WTC11 (cell line): ENCODE data around the gene KLHDC3. TPM values are rescaled to one million over a fixed set of nuclear protein-coding genes. Genes with fewer than 3 reads are reported as not detected.

Experiments
- ARID4B ChIP-seq: sonication (generic); formaldehyde crosslinking; IDR thresholded peaks from 2 replicates; pipeline ENCODE4 v1.8.0; 2023; ENCODE audit warnings: missing genetic modification reagents, mild to moderate bottlenecking, borderline replicate concordance
- ATF3 ChIP-seq: sonication (generic); formaldehyde crosslinking; conservative IDR thresholded peaks from 2 replicates; pipeline ENCODE4 v1.8.1; 2022; ENCODE audit warnings: mild to moderate bottlenecking, missing genetic modification reagents
- ATF6 ChIP-seq: sonication (generic); formaldehyde crosslinking; IDR thresholded peaks from 2 replicates; pipeline ENCODE4 v1.8.1; 2023; ENCODE audit warnings: mild to moderate bottlenecking, missing genetic modification reagents
- CREB1 ChIP-seq: sonication (generic); formaldehyde crosslinking; IDR thresholded peaks from 2 replicates; pipeline ENCODE4 v1.8.0; 2023; ENCODE audit warnings: mild to moderate bottlenecking, missing genetic modification reagents
- CREM ChIP-seq: sonication (generic); formaldehyde crosslinking; IDR thresholded peaks from 2 replicates; pipeline ENCODE4 v1.8.1; 2022; ENCODE audit warnings: mild to moderate bottlenecking, missing genetic modification reagents, moderate library complexity
- ELF4 ChIP-seq: sonication (generic); formaldehyde crosslinking; IDR thresholded peaks from 2 replicates; pipeline ENCODE4 v1.8.1; 2022; ENCODE audit warnings: low read depth, mild to moderate bottlenecking, moderate library complexity, missing genetic modification reagents
- ERG ChIP-seq: fragments of 250-450 bp; sonication (Bioruptor Pico); IDR thresholded peaks from 2 replicates; pipeline ENCODE4 v1.8.0; 2021; ENCODE audit warnings: mild to moderate bottlenecking
- FOXP1 ChIP-seq: sonication (generic); formaldehyde crosslinking; IDR thresholded peaks from 2 replicates; pipeline ENCODE4 v1.8.0; 2022; ENCODE audit warnings: missing genetic modification reagents, mild to moderate bottlenecking, moderate library complexity, borderline replicate concordance
- HMGXB4 ChIP-seq: sonication (generic); formaldehyde crosslinking; IDR thresholded peaks from 2 replicates; pipeline ENCODE4 v1.8.1; 2023; ENCODE audit warnings: mild to moderate bottlenecking, moderate library complexity, missing genetic modification reagents
- IRF1 ChIP-seq: sonication (generic); formaldehyde crosslinking; IDR thresholded peaks from 2 replicates; pipeline ENCODE4 v1.8.0; 2023; ENCODE audit warnings: missing genetic modification reagents
- IRF2 ChIP-seq: sonication (generic); formaldehyde crosslinking; IDR thresholded peaks from 2 replicates; pipeline ENCODE4 v1.8.0; 2022; ENCODE audit warnings: low read depth, missing genetic modification reagents, borderline replicate concordance
- JUN ChIP-seq: sonication (generic); formaldehyde crosslinking; IDR thresholded peaks from 2 replicates; pipeline ENCODE4 v1.8.0; 2023; ENCODE audit warnings: mild to moderate bottlenecking, missing genetic modification reagents
- MXD4 ChIP-seq: fragments of 250-450 bp; sonication (Bioruptor Pico); IDR thresholded peaks from 2 replicates; pipeline ENCODE4 v1.8.0; 2021; ENCODE audit warnings: mild to moderate bottlenecking, moderate library complexity, borderline replicate concordance
- MYBL2 ChIP-seq: sonication (generic); formaldehyde crosslinking; IDR thresholded peaks from 2 replicates; pipeline ENCODE4 v1.8.1; 2023; ENCODE audit warnings: mild to moderate bottlenecking, moderate library complexity, missing genetic modification reagents
- NFE2L1 ChIP-seq: sonication (generic); formaldehyde crosslinking; IDR thresholded peaks from 2 replicates; pipeline ENCODE4 v1.8.1; 2023; ENCODE audit warnings: missing genetic modification reagents
- NFYB ChIP-seq: sonication (generic); formaldehyde crosslinking; conservative IDR thresholded peaks from 2 replicates; pipeline ENCODE4 v1.8.0; 2022; ENCODE audit warnings: low read depth, missing genetic modification reagents
- NR2C2 ChIP-seq: sonication (generic); formaldehyde crosslinking; IDR thresholded peaks from 2 replicates; pipeline ENCODE4 v1.8.0; 2022; ENCODE audit warnings: mild to moderate bottlenecking, missing genetic modification reagents
- NR3C1 ChIP-seq: sonication (generic); formaldehyde crosslinking; conservative IDR thresholded peaks from 2 replicates; pipeline ENCODE4 v1.8.1; 2023; ENCODE audit warnings: low read depth, mild to moderate bottlenecking, missing genetic modification reagents
- OVOL2 ChIP-seq: fragments of 250-450 bp; sonication (Bioruptor Pico); IDR thresholded peaks from 2 replicates; pipeline ENCODE4 v1.9.0; 2021; ENCODE audit warnings: mild to moderate bottlenecking, borderline replicate concordance
- SMAD4 ChIP-seq: sonication (generic); formaldehyde crosslinking; IDR thresholded peaks from 2 replicates; pipeline ENCODE4 v1.8.0; 2022; ENCODE audit warnings: mild to moderate bottlenecking, missing genetic modification reagents
- TP53 ChIP-seq: sonication (generic); formaldehyde crosslinking; IDR thresholded peaks from 2 replicates; pipeline ENCODE4 v1.8.1; 2023; ENCODE audit warnings: mild to moderate bottlenecking, missing genetic modification reagents
- ZMAT4 ChIP-seq: fragments of 250-450 bp; sonication (Bioruptor Pico); IDR thresholded peaks from 2 replicates; pipeline ENCODE4 v1.9.0; 2021; ENCODE audit warnings: mild to moderate bottlenecking
- ZNF232 ChIP-seq: sonication (generic); formaldehyde crosslinking; IDR thresholded peaks from 2 replicates; pipeline ENCODE4 v1.8.0; 2022; ENCODE audit warnings: mild to moderate bottlenecking, missing genetic modification reagents
- ZNF532 ChIP-seq: fragments of 250-450 bp; sonication (Bioruptor Pico); IDR thresholded peaks from 2 replicates; pipeline ENCODE4 v1.9.0; 2021; ENCODE audit warnings: mild to moderate bottlenecking, borderline replicate concordance
- total RNA-seq: library from RNA; stranded (reverse); gene quantifications from 3 replicates; pipeline ENCODE4 v1.2.3, GENCODE V29; 2021

The KLHDC3 gene
- total RNA-seq, 1 experiment from 2014 or later = 172 TPM

- no peak for TF ChIP-seq ERG (CRISPR knock-in tag)
- TF ChIP-seq ZNF232 (CRISPR knock-in tag) = no peak
- TF ChIP-seq FOXP1 (CRISPR knock-in tag) = peak; percentile 14; the same call in 1 of the 2 replicates
- no peak for TF ChIP-seq ZNF532 (CRISPR knock-in tag)
- no peak for TF ChIP-seq TP53 (CRISPR knock-in tag)
- TF ChIP-seq NFYB = no peak
- no peak for TF ChIP-seq IRF1
- TF ChIP-seq MYBL2 (CRISPR knock-in tag) = no peak
- TF ChIP-seq CREM (CRISPR knock-in tag) = 0 out of 2 replicates have a peak, but pooled peaks have one; percentile 49
- TF ChIP-seq MXD4 (CRISPR knock-in tag) = no peak
- TF ChIP-seq ATF6 (CRISPR knock-in tag) = no peak
- TF ChIP-seq OVOL2 (CRISPR knock-in tag) = no peak
- TF ChIP-seq ATF3 (CRISPR knock-in tag) = no peak
- TF ChIP-seq NR2C2 (CRISPR knock-in tag) = no peak
- 0 out of 2 replicates have a peak, but pooled peaks have one; percentile 7 for TF ChIP-seq SMAD4 (CRISPR knock-in tag)
- TF ChIP-seq NFE2L1 = no peak
- TF ChIP-seq ELF4 (CRISPR knock-in tag) = no peak
- TF ChIP-seq ZMAT4 (CRISPR knock-in tag) = no peak
- TF ChIP-seq IRF2 = no peak
- peak; percentile 85; the same call in 1 of the 2 replicates for TF ChIP-seq HMGXB4
- TF ChIP-seq ARID4B (CRISPR knock-in tag) = peak; percentile 46; the same call in 1 of the 2 replicates
- TF ChIP-seq JUN (CRISPR knock-in tag) = 0 out of 2 replicates have a peak, but pooled peaks have one; percentile 23
- no peak for TF ChIP-seq NR3C1 (CRISPR knock-in tag)
- no peak; the same call in 1 of the 2 replicates for TF ChIP-seq CREB1 (CRISPR knock-in tag)
These were observed 35.1 kb upstream of the KLHDC3 start, which contains the start of gene PEX6 (continued) for GRCh38 chr6:42978839-42979522.
